Activated T-cell treated with anti-CD3 and anti-CD28 coated beads, Interleukin-2, amount 50 U/mL, for 72 hours (primary cell): ENCODE measurements around the gene STMN1. TPM values are rescaled to one million over a fixed set of nuclear protein-coding genes. Genes with fewer than 3 reads are reported as not detected.

Source experiments
- ATAC-seq, 2 donors: fragments of 150-1000 bp; cut with Tn5 transposase; replicated peaks in 1 of 2; 2 replicates each; pipeline ENCODE4 v1.10.0; 2021; ENCODE audit warnings: moderate library complexity in 2 of 2, mild to moderate bottlenecking in 1 of 2
- DNase-seq, 2 donors: peaks; one replicate each; pipeline ENCODE4 v3.0.0; 2021 to 2022; ENCODE audit warnings: mixed read lengths in 1 of 2
- H3K27ac Mint-ChIP-seq: one replicate; pipeline ENCODE4 v1.8.0; 2022; ENCODE audit warnings: mild to moderate bottlenecking, moderate library complexity, mixed read lengths
- H3K27me3 Mint-ChIP-seq: one replicate; pipeline ENCODE4 v1.8.0; 2022; ENCODE audit warnings: low read depth, mixed read lengths
- H3K36me3 Mint-ChIP-seq, 2 donors: one replicate each; pipeline ENCODE4 v1.8.0; 2022; ENCODE audit warnings: mixed read lengths in 2 of 2, mild to moderate bottlenecking in 1 of 2; ENCODE audit not compliant: insufficient read depth in 2 of 2
- H3K4me1 Mint-ChIP-seq: one replicate; pipeline ENCODE4 v1.8.0; 2022; ENCODE audit warnings: low read depth, mixed read lengths
- H3K4me3 Mint-ChIP-seq, 2 donors: one replicate each; pipeline ENCODE4 v1.8.0; 2022; ENCODE audit warnings: mild to moderate bottlenecking in 2 of 2, mixed read lengths in 2 of 2, moderate library complexity in 2 of 2
- H3K9me3 Mint-ChIP-seq, 2 donors: one replicate each; pipeline ENCODE4 v1.8.0; 2022; ENCODE audit warnings: mixed read lengths in 2 of 2
- total RNA-seq, 2 donors: library from RNA; stranded (reverse); gene quantifications; one replicate each; pipeline ENCODE4 v1.2.3, GENCODE V29; 2022

Gene STMN1
- total RNA-seq, 2 donors from 2014 or later = 379 to 478 TPM

DNA sequence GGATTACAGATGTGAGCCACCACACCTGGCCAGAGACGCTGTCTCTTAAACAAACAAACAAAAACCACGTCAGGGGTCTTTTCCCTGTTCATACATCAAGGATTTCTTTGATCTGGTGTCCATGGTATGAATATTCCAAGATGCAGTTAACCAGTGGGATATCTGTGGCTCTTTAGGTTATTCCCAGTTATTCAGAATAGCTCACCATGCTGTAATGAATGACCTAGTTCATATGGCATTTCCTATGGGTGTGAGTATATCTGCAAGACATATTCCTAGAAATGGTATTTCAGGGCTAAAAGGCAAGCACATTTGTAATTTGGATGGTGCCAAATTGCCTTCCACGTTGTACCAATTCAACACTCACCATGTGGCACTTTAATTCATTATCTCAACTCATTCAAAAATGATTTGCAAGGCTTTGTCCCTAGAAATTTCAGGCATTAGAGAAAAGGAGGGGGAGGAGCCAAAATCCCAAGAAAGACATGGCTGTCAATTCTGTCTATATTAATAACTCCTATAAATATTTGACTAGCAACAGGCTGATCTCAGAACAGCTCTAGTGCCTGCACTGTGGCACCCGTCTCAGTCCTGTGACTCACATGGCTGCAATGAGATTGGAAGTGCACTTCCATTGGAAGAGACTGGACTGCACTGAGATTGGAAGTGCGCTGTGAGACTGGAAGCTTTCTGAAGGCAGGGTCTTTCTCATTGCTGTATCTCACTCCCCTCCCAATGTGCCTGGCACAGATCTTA lies 6.0 kb upstream of the STMN1 start:
- Mint-ChIP-seq H3K4me1 (peaks cover 4% of the 10 kb centered on the region), H3K4me3 (no peak overlapping the region), H3K27ac (no peak overlapping the region), H3K27me3 (peaks cover 9% of the 10 kb centered on the region), H3K9me3 (no peaks in the 10 kb centered on the region), H3K36me3 (no peaks in the 10 kb centered on the region)
- no peak for ATAC-seq
- no peak for DNase-seq

DNA sequence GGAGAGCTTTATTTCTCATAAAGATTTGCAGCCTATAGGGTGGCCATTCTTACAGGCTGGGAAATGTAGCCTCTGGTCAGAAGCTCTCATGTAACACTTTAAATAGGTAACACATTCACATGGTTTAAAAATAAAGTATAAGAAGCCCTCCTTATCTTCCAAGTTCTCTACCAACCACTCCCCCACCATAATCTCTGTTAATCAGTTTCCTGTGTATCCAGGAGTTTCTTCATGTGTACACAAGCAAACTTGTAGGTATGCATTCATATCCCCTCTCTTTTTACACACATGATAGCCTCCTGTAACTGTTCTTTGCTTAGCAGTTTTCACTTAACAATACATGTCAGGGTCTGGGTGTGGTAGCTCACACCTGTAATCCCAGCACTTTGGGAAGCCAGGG lies 4.9 kb upstream of the STMN1 start:
- peaks cover 11% of the 10 kb centered on the region for H3K27me3 Mint-ChIP-seq
- no peak overlapping the region for H3K27ac Mint-ChIP-seq
- no peak for ATAC-seq
- peaks cover 1% of the 10 kb centered on the region in 2 donors for H3K36me3 Mint-ChIP-seq
- peaks cover 11% of the 10 kb centered on the region for H3K4me1 Mint-ChIP-seq
- no peak for DNase-seq
- no peaks in the 10 kb centered on the region for H3K9me3 Mint-ChIP-seq
- no peak overlapping the region for H3K4me3 Mint-ChIP-seq

DNA sequence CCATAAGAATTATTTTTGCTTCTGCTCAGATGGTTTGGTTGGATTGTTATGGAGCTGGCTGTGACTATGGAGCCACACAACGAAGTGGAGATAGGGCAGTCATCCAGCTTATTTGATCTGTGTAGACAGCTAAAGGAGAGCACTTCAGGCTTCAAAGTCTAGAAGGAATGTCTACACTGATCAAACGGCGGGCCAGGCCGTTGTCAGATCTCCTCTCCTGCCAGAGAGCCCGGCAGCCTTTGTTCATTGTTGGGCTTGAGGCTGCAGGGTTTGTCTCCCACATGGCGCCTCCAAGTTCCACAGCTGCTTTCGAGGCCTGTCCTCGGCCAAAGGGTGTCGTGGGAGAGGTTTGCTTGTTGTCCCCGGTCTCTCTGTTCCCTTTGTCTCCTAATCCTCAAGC lies 2.8 kb upstream of the STMN1 start:
- no peak overlapping the region for H3K27ac Mint-ChIP-seq
- no peaks in the 10 kb centered on the region for H3K9me3 Mint-ChIP-seq
- DNase-seq (no peak), ATAC-seq (no peak)
- H3K27me3 Mint-ChIP-seq = peaks cover 11% of the 10 kb centered on the region
- peaks cover 23% of the 10 kb centered on the region for H3K4me1 Mint-ChIP-seq
- no peak overlapping the region for H3K4me3 Mint-ChIP-seq
- peaks cover 6 to 13% of the 10 kb centered on the region in 2 donors for H3K36me3 Mint-ChIP-seq

DNA sequence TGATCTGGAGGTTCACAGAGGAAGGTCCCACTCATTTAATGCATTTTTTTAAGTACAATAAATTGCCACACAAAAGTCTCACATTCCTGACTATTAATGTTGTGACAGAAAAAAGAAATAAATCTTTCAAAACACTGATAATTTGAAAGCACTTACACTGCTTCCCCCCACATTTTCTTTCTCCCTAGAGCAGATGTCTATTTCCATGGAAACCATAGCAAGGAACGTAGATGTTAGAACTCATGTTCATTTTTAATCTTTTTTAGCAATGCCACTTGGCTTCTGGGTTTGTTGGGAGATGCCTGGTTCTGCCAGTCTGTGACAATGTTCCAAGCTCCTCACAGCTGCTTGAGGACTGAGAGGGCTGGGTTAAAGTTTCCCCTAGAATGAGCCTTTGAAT lies 1.9 kb upstream of the STMN1 start:
- H3K9me3 Mint-ChIP-seq = no peaks in the 10 kb centered on the region
- H3K27ac Mint-ChIP-seq = no peak overlapping the region
- DNase-seq (no peak), ATAC-seq (no peak)
- H3K27me3 Mint-ChIP-seq = peaks cover 11% of the 10 kb centered on the region
- H3K4me1 Mint-ChIP-seq = peaks cover 27% of the 10 kb centered on the region
- peaks cover 6 to 20% of the 10 kb centered on the region in 2 donors for H3K36me3 Mint-ChIP-seq
- H3K4me3 Mint-ChIP-seq = no peak overlapping the region

DNA sequence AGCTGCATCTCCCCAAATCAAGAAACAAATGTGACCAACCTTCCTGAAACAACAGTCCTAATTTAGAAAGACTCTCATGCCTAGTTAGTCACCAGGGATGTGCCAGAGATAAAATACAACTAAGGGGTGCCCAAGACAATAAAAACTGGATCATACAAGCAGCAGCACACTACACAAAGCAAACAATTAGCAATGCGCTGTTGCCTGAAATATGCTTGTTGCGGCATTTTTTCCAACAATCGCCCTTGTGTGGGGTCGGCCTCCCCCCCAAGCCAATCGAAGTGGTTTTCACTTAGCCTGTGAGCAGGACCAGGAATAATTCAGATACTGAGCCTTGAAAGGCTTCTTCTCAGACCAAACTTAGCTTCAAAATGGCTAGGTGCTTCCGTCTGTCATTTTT lies 1.4 kb upstream of the STMN1 start:
- peaks cover 27% of the 10 kb centered on the region for H3K4me1 Mint-ChIP-seq
- no peaks in the 10 kb centered on the region for H3K9me3 Mint-ChIP-seq
- peak overlapping the region; percentile 46 for H3K27ac Mint-ChIP-seq
- ATAC-seq = no peak
- peaks cover 8 to 24% of the 10 kb centered on the region in 2 donors for H3K36me3 Mint-ChIP-seq
- peaks cover 11% of the 10 kb centered on the region for H3K27me3 Mint-ChIP-seq
- peak overlapping the region; percentile 84 to 100 for H3K4me3 Mint-ChIP-seq
- DNase-seq = no peak

DNA sequence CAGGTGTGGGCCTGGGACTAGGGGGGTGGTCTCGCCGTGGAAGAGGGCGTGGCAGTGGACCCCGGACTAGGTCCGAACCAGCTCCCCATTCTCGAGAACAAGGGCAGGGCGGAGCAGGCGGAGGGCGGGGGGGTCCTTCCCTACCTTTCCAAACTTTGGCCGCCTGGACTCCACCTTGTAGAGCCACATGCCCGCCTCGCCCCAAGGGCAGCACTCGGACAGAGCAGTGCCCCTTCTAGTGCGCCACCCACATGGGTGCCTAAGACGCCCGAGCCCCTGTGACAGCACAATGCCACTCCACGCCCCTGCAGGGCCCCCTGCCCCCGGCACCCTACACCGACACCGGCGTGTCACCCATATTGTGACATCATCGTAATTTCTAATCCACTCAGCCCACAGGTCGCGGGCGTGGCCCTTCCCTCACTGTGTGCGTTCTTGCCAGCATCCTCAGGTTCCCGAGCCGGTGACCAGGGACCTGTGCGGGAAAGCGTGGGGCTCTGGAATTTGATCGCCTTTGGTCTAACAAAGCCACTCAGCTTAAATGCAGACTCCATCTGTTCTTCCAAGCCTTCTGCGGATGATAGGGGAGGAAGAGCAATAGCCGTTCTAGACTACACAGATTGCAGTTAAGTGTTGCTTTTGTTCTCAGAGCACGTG lies 553 bp upstream of the STMN1 start:
- ATAC-seq (peak; percentile 5 to 6), DNase-seq (peak; percentile 29 to 51)
- Mint-ChIP-seq H3K27ac (peak overlapping the region; percentile 80), H3K4me3 (peak overlapping the region; percentile 84 to 100), H3K9me3 (no peaks in the 10 kb centered on the region), H3K27me3 (peaks cover 11% of the 10 kb centered on the region), H3K36me3 (peaks cover 10 to 26% of the 10 kb centered on the region in 2 donors), H3K4me1 (peaks cover 27% of the 10 kb centered on the region)

DNA sequence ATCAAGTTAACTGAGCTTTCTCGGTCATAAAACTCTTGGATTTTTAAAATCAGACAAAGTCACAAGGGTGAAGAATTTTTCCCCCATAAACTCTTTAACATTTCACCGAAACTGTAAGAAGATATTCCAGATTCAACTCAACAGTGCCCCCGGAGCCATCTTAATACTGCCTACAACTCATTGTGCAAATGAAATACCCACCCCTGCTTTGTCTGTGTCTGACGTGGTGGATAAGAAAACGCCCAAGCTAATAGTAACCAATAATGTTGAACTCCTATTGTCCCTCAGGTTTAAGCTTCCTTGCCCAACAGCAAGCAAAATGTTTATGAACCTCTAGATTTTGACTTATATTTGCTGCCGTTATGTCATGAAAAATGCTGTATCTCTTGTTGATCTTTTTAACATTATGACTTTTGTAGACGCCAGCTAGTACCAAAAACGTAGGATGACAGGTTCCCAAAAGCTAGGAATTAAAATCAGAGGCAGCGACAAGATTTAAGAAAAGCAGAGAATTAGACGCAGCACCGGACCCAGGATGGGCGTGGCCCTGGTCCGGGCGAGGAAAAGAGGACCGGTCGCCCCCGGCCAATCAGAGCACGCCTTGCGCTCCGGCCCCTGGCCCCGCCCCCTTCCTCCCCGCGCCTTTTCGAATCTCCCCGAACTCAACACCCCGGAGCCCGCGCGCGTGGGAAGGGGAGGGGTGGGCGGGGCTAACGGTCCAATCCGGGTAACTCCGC lies 1.1 kb downstream of the STMN1 start:
- H3K27me3 Mint-ChIP-seq = peaks cover 11% of the 10 kb centered on the region
- H3K9me3 Mint-ChIP-seq = no peaks in the 10 kb centered on the region
- H3K4me1 Mint-ChIP-seq = peaks cover 27% of the 10 kb centered on the region
- H3K4me3 Mint-ChIP-seq = peak overlapping the region; percentile 84 to 100
- ATAC-seq (peak; percentile 81), DNase-seq (peak; percentile 94 to 96)
- H3K36me3 Mint-ChIP-seq = peaks cover 16 to 39% of the 10 kb centered on the region in 2 donors
- H3K27ac Mint-ChIP-seq = peak overlapping the region; percentile 98

DNA sequence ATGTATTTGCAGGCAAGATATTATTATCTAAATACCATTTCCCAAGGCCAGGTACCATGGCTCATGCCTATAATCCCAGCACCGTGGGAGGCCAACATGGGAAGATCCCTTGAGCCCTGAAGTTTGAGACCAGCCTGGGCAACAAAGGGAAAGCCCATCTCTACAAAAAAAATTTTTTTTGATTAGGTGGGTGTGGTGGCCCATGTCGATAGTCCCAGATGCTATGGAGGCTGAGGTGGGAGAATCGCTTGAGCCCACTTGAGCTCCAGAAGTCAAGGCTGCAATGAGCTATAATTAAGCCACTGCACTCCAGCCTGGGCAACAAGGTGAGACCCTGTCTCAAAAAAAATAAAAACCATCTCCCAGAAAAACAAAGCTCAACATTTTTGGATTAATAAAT lies 2.2 kb downstream of the STMN1 start:
- Mint-ChIP-seq H3K27ac (peak overlapping the region; percentile 98), H3K4me1 (peaks cover 27% of the 10 kb centered on the region), H3K9me3 (no peaks in the 10 kb centered on the region), H3K36me3 (peaks cover 16 to 44% of the 10 kb centered on the region in 2 donors), H3K4me3 (peak overlapping the region; percentile 84 to 100), H3K27me3 (peaks cover 11% of the 10 kb centered on the region)
- DNase-seq (no peak), ATAC-seq (no peak)

DNA sequence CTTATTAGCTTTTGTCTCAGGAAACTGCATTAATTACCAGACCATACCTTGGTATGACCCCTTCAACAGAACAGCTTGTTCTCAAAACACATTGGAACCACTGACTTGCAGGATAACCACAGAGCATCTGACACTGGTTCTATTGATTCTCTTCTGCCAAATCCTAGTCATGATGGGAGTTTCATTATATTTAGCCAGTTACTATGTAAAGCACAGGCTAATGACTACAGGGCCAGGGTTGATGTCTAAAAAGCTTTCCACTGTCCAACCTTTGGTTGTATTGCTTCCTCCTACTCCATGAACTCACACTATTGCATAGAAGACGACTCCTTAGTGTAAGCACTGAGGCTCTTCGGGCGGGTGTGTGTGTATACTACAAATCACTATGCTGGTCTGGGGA lies 3.8 kb downstream of the STMN1 start:
- H3K36me3 Mint-ChIP-seq = peaks cover 16 to 46% of the 10 kb centered on the region in 2 donors
- H3K4me3 Mint-ChIP-seq = peak overlapping the region in 1 of 2 donors; percentile 39
- peaks cover 4% of the 10 kb centered on the region for H3K27me3 Mint-ChIP-seq
- ATAC-seq (no peak), DNase-seq (no peak)
- H3K9me3 Mint-ChIP-seq = no peaks in the 10 kb centered on the region
- H3K4me1 Mint-ChIP-seq = peaks cover 26% of the 10 kb centered on the region
- no peak overlapping the region for H3K27ac Mint-ChIP-seq

DNA sequence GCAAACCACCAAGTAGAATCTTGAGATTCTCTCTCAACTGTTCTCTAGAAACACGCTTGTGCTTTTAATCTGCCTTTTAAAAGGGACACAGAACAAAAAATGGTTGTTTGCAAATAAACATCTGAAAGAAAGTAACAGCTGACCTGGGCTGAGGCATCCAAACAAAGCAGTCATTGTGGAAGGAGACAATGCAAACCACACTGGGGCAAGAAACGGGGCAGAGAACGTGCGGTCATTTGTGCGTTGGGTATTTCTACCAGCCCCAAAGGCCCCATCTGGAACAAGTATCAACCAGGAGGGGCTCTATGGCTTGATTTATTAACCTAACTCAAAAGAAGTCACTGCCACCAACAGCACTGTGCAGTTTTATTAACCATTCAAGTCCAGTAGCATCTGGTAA lies 6.0 kb downstream of the STMN1 start:
- Mint-ChIP-seq H3K4me3 (no peak overlapping the region), H3K27ac (no peak overlapping the region)

DNA sequence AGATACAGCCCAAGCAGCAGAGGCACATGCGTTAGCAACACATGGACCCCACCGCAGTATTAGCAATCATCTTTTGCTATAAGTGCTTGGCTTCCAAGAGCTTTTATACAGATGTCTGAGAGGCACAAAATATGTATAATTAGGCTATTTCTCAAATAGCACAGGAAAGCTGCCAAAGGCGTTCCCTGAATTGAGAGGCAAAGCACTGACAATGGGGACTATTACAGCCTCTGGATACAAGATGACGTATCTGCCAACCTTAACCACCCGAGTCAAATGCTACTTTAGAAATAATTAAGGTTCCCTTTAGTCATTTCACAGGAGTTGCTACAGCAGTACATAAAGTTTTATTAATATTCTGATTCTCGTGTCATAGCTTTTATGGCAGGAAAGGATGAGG lies 6.4 kb downstream of the STMN1 start:
- DNase-seq (no peak), ATAC-seq (no peak)
- Mint-ChIP-seq H3K27me3 (no peaks in the 10 kb centered on the region), H3K36me3 (peaks cover 10 to 39% of the 10 kb centered on the region in 2 donors), H3K27ac (no peak overlapping the region), H3K4me1 (peaks cover 23% of the 10 kb centered on the region), H3K4me3 (no peak overlapping the region), H3K9me3 (no peaks in the 10 kb centered on the region)

More for the DNA sequence above, 6.0 kb downstream of the STMN1 start:
- Mint-ChIP-seq H3K27me3 (no peaks in the 10 kb centered on the region), H3K36me3 (peaks cover 14 to 44% of the 10 kb centered on the region in 2 donors), H3K9me3 (no peaks in the 10 kb centered on the region), H3K4me1 (peaks cover 25% of the 10 kb centered on the region)
- DNase-seq = no peak
- no peak for ATAC-seq

DNA sequence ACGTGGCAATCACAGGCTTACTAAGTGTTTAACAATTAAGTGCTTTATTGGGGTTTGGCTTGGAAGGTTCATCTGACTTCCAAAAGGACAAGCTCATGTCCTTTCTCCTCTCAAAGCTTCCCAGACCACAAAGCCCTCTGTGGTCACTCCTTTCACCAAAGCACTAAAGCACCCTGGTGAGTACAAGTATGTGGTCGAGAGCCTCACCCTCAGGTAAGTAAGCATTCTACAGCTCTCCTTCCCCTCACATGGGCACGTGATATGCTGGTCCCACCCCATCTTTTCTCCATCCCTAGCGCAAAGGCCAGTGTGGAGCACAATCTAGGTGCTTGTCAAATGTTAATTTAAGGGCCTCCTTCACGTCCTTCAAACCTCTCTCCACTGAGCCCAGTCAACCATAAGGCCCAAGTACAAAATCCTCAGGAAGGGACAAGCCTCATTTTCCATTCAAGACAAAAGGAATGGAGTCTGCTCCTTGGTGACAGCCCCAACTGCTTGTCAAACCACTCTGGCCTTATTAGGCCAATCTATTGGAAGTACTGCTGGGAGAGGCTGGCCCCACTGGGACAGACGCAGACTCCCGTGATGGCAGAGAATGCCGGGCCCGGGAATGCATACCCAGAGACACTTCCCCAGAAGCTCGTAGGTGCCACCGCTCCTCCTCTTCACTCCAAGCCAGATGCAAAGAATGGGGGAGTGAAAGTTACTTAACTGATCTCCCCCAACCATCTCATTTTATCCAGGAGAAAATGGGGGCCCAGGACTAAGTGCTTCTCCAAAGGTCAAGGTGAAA lies 7.8 kb downstream of the STMN1 start:
- Mint-ChIP-seq H3K27me3 (no peaks in the 10 kb centered on the region), H3K4me1 (peaks cover 11% of the 10 kb centered on the region), H3K27ac (no peak overlapping the region), H3K4me3 (no peak overlapping the region), H3K9me3 (no peaks in the 10 kb centered on the region), H3K36me3 (peaks cover 10 to 29% of the 10 kb centered on the region in 2 donors)
- ATAC-seq (no peak), DNase-seq (no peak)
